GM18907 (cell line): ENCODE data around the gene RNF213.
A peak's percentile ranks its signal among the peaks of the same experiment; 100 is the strongest.

Experiments
- ATAC-seq: cut with Tn5 transposase; IDR thresholded peaks from one replicate; pipeline ENCODE4 v1.9.1; 2021; ENCODE audit warnings: mild to moderate bottlenecking, moderate library complexity; ENCODE audit not compliant: unreplicated experiment

Gene RNF213

GRCh38 chr17:80414508-80414802 lies 153.8 kb downstream of the RNF213 start:
- ATAC-seq: peak; percentile 15

- peak; percentile 87 for ATAC-seq
Observed at GRCh38 chr17:80414803-80415625, 154.4 kb downstream of the RNF213 start, which contains the start of gene ENDOV. TSS of gene ENDOV (plus strand) at chr17:80415167. CDS start at chr17:80415195, 28 bp downstream.

GRCh38 chr17:80415626-80416137 lies 155.0 kb downstream of the RNF213 start:
- no peak for ATAC-seq

GRCh38 chr17:80416260-80416939 lies 155.7 kb downstream of the RNF213 start:
- no peak for ATAC-seq

- ATAC-seq: no peak
Observed at GRCh38 chr17:80416940-80417293, 156.3 kb downstream of the RNF213 start.

- ATAC-seq: no peak
Observed at GRCh38 chr17:80418589-80418988, 157.9 kb downstream of the RNF213 start.

GRCh38 chr17:80419255-80419654 lies 158.6 kb downstream of the RNF213 start:
- ATAC-seq: no peak

- no peak for ATAC-seq
Observed at GRCh38 chr17:80421381-80422090, 160.9 kb downstream of the RNF213 start.

GRCh38 chr17:80422276-80422675 lies 161.6 kb downstream of the RNF213 start:
- ATAC-seq: no peak

- no peak for ATAC-seq
Observed at GRCh38 chr17:80422981-80423380, 162.3 kb downstream of the RNF213 start.

GRCh38 chr17:80423536-80424225 lies 163.0 kb downstream of the RNF213 start:
- no peak for ATAC-seq

GRCh38 chr17:80424261-80424660 lies 163.6 kb downstream of the RNF213 start:
- ATAC-seq: no peak

- no peak for ATAC-seq
Observed at GRCh38 chr17:80424878-80425765, 164.5 kb downstream of the RNF213 start.

- no peak for ATAC-seq
Observed at GRCh38 chr17:80425835-80426426, 165.3 kb downstream of the RNF213 start.

GRCh38 chr17:80426671-80427326 lies 166.1 kb downstream of the RNF213 start:
- peak; percentile 83 for ATAC-seq

- no peak for ATAC-seq
Observed at GRCh38 chr17:80427366-80428282, 167.0 kb downstream of the RNF213 start.

GRCh38 chr17:80428363-80428762 lies 167.7 kb downstream of the RNF213 start:
- no peak for ATAC-seq

- ATAC-seq: no peak
Observed at GRCh38 chr17:80428796-80429195, 168.1 kb downstream of the RNF213 start.
